Smooth muscle cell (in vitro differentiated cells): ENCODE results near the gene SKAP1. TPM values are rescaled to one million over a fixed set of nuclear protein-coding genes. Genes with fewer than 3 reads are reported as not detected.
A peak's percentile ranks its signal among the peaks of the same experiment; 100 is the strongest.

Source experiments
- DNase-seq: peaks from one replicate; lab custom pipeline; 2025; ENCODE audit not compliant: unreplicated experiment; lab: John Stamatoyannopoulos, UW
- H2AFZ ChIP-seq: fragments of 200-600 bp; sonication (generic); 2 replicates; pipeline ENCODE4 v1.6.0; 2016; ENCODE audit warnings: antibody characterized with exemption, low read depth, mild to moderate bottlenecking
- H3F3A ChIP-seq: fragments of 200-600 bp; sonication (generic); 2 replicates; pipeline ENCODE4 v1.6.0; 2017; ENCODE audit warnings: antibody characterized with exemption, low read depth
- H3K27ac ChIP-seq: fragments of 200-600 bp; sonication (generic); 2 replicates; pipeline ENCODE4 v1.5.1; 2016; ENCODE audit warnings: low read depth, mild to moderate bottlenecking
- H3K27me3 ChIP-seq: fragments of 200-600 bp; sonication (generic); 2 replicates; pipeline ENCODE4 v1.6.1; 2016; ENCODE audit warnings: low read depth, mild to moderate bottlenecking
- H3K36me3 ChIP-seq: fragments of 200-600 bp; sonication (generic); 2 replicates; pipeline ENCODE4 v1.5.1; 2016; ENCODE audit warnings: low read depth
- H3K4me1 ChIP-seq: fragments of 200-600 bp; sonication (generic); 2 replicates; pipeline ENCODE4 v1.5.1; 2016; ENCODE audit warnings: low read depth
- H3K4me2 ChIP-seq: fragments of 200-600 bp; sonication (generic); 2 replicates; pipeline ENCODE4 v1.6.0; 2016; ENCODE audit warnings: mild to moderate bottlenecking
- H3K4me3 ChIP-seq: fragments of 200-600 bp; sonication (generic); 2 replicates; pipeline ENCODE4 v1.5.1; 2016; ENCODE audit warnings: mild to moderate bottlenecking
- H3K79me2 ChIP-seq: fragments of 200-600 bp; sonication (generic); 2 replicates; pipeline ENCODE4 v1.6.0; 2016; ENCODE audit warnings: low read depth, mild to moderate bottlenecking
- H3K9ac ChIP-seq: fragments of 200-600 bp; sonication (generic); 2 replicates; pipeline ENCODE4 v1.6.0; 2016; ENCODE audit warnings: low read depth
- H3K9me3 ChIP-seq: fragments of 200-600 bp; sonication (generic); replicated peaks from 2 replicates; pipeline ENCODE4 v1.5.1; 2016; ENCODE audit warnings: low read depth
- H4K20me1 ChIP-seq: fragments of 200-600 bp; sonication (generic); 2 replicates; pipeline ENCODE4 v1.6.0; 2016; ENCODE audit warnings: low read depth
- WGBS: methylation state at CpG from one replicate; pipeline ENCODE4 v1.1.7; 2016; ENCODE audit warnings: low lambda C conversion rate; 5-methylcytosine and 5-hydroxymethylcytosine counted together
- polyA plus RNA-seq: library from polyadenylated mRNA; unstranded; fragments of >200 nt; fragmentation: Nextera tagmentation; extraction: Ambion mirVana; gene quantifications from 2 replicates; pipeline ENCODE4 v1.2.1, GENCODE V29; 2016
- total RNA-seq: library from RNA; depleted of rRNA; stranded (reverse); fragments of >200 nt; gene quantifications from 2 replicates; pipeline ENCODE4 v1.2.3, GENCODE V29; 2014
- TF ChIP-seq, protein P1 (sequence below): fragments of 200-600 bp; sonication (generic); IDR thresholded peaks from 2 replicates; pipeline ENCODE4 v1.5.1; 2017; ENCODE audit warnings: borderline replicate concordance, mild to moderate bottlenecking, antibody characterized with exemption; ENCODE audit not compliant: insufficient read depth, poor library complexity, severe bottlenecking

The SKAP1 gene
- total and polyA plus RNA-seq, 2 experiments from 2014 or later: not detected

DNA sequence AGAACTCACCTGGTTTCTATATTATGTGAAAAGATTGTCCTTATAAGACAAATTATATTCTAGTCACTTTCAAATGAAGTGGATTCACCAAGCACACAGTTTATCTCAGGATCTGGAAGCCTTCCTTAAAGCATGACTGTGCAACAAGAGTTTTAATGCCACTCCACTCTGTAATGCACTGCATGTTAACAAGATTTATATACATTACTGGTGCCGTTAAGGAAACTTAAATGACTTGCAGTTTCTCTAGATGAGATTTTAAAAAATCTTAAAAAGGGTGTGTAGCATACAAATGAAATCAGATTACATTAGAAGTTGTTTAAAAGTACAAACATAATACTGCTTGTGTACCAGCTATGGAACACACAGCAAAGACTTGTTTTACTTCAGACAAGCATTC lies 171.7 kb downstream of the SKAP1 start:
- WGBS: 17% methylated on average over 1 of the region's 1 CpG
- Histone ChIP-seq H3K4me1 (no peaks in the 10 kb centered on the region), H3F3A (no peaks in the 10 kb centered on the region), H2AFZ (no peak overlapping the region), H3K27ac (no peak overlapping the region), H3K4me2 (no peak overlapping the region), H3K9me3 (no peaks in the 10 kb centered on the region), H3K27me3 (peaks cover 23% of the 10 kb centered on the region), H4K20me1 (no peaks in the 10 kb centered on the region), H3K4me3 (no peak overlapping the region), H3K36me3 (no peaks in the 10 kb centered on the region), H3K9ac (no peak overlapping the region), H3K79me2 (no peaks in the 10 kb centered on the region)
- TF ChIP-seq, protein P1, sequence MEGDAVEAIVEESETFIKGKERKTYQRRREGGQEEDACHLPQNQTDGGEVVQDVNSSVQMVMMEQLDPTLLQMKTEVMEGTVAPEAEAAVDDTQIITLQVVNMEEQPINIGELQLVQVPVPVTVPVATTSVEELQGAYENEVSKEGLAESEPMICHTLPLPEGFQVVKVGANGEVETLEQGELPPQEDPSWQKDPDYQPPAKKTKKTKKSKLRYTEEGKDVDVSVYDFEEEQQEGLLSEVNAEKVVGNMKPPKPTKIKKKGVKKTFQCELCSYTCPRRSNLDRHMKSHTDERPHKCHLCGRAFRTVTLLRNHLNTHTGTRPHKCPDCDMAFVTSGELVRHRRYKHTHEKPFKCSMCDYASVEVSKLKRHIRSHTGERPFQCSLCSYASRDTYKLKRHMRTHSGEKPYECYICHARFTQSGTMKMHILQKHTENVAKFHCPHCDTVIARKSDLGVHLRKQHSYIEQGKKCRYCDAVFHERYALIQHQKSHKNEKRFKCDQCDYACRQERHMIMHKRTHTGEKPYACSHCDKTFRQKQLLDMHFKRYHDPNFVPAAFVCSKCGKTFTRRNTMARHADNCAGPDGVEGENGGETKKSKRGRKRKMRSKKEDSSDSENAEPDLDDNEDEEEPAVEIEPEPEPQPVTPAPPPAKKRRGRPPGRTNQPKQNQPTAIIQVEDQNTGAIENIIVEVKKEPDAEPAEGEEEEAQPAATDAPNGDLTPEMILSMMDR: no peak
- DNase-seq: no peak

DNA sequence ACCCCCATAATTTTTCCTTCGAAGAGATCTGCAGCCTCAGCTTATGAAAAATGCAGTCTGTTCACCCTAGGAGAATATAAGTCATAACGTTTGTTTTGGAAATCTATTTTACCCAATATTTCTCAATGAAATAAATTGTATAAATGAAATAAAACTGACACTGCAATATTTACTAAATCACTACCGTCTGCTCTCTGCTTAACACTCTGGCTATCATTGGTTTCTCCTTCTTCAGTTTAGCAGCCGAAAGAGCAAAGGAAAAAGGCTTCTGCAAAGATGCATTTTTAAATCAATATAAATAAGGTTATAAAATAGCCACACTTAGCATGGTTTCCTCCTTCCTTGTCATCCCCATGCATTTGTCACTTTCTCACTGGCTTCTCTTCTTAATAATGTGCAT lies 174.3 kb downstream of the SKAP1 start:
- H3K9me3 ChIP-seq: no peaks in the 10 kb centered on the region
- no peaks in the 10 kb centered on the region for H3K4me1 ChIP-seq
- no peak overlapping the region for H3K27ac ChIP-seq
- no peak overlapping the region for H3K9ac ChIP-seq
- H3F3A ChIP-seq: no peaks in the 10 kb centered on the region
- no peak for DNase-seq
- no peaks in the 10 kb centered on the region for H3K36me3 ChIP-seq
- H3K27me3 ChIP-seq: peaks cover 33% of the 10 kb centered on the region
- no peak overlapping the region for H2AFZ ChIP-seq
- H3K4me3 ChIP-seq: no peak overlapping the region
- 90% methylated on average over 4 of the region's 4 CpGs for WGBS
- no peaks in the 10 kb centered on the region for H4K20me1 ChIP-seq
- no peak overlapping the region for H3K4me2 ChIP-seq
- H3K79me2 ChIP-seq: no peaks in the 10 kb centered on the region
- TF ChIP-seq, protein P1: no peak

DNA sequence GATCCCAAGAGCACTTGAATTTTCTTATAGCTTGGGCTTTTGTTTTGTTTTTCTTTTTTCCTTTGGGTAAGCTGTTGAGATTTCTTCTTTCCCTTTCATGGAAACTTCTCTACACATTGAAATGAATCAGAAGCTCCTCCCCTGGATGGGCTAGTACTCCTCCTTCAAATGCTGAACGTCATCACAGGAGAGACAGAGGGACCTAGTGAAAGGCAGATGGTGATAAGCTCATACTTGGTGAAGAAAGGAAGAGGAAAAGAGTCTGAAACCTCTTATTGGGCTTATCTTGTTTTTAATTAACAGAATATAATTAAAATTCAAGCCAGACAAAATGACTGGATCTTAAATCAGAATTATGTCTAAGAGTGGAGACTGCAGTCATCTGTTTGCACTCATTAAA lies 175.1 kb downstream of the SKAP1 start:
- no peak overlapping the region for H3K9ac ChIP-seq
- H3K79me2 ChIP-seq: no peaks in the 10 kb centered on the region
- no peak overlapping the region for H3K4me3 ChIP-seq
- H3K9me3 ChIP-seq: no peaks in the 10 kb centered on the region
- H3K27me3 ChIP-seq: peaks cover 28% of the 10 kb centered on the region
- no peak overlapping the region for H3K27ac ChIP-seq
- TF ChIP-seq, protein P1: no peak
- H3K36me3 ChIP-seq: no peaks in the 10 kb centered on the region
- H3K4me2 ChIP-seq: no peak overlapping the region
- H3F3A ChIP-seq: no peaks in the 10 kb centered on the region
- no peak for DNase-seq
- peak overlapping the region; percentile 69 for H2AFZ ChIP-seq
- no peaks in the 10 kb centered on the region for H3K4me1 ChIP-seq
- H4K20me1 ChIP-seq: no peaks in the 10 kb centered on the region
- 32% methylated on average over 1 of the region's 1 CpG for WGBS

DNA sequence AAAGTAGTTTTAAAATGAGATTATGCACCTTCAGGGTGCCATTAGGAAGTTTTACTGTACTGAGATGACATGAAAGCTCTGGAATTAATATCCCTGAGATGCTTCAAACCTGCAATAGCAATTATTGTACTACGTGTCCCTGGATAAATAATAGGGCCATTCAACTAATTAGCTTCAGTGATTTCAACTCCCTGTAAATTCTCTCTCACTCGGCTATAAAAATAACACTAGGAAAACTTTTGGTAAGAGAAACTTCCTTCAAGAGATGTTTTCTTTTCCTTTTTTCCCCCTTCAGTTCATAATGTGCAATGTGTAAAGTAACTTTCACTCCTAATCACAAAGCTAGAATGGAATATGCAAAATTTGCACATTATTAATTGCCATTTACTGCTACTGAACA lies 176.0 kb downstream of the SKAP1 start:
- no peak for DNase-seq
- Histone ChIP-seq H3K27me3 (peaks cover 28% of the 10 kb centered on the region), H4K20me1 (no peaks in the 10 kb centered on the region), H3K79me2 (no peaks in the 10 kb centered on the region), H3K4me3 (no peak overlapping the region), H3K27ac (no peak overlapping the region), H3K9ac (no peak overlapping the region), H3K4me1 (no peaks in the 10 kb centered on the region), H3K4me2 (no peak overlapping the region), H3K9me3 (no peaks in the 10 kb centered on the region), H3F3A (no peaks in the 10 kb centered on the region), H2AFZ (no peak overlapping the region), H3K36me3 (no peaks in the 10 kb centered on the region)
- WGBS: 70% methylated on average over 2 of the region's 2 CpGs
- TF ChIP-seq, protein P1: no peak
